Ishikawa (cell line): ENCODE results near the gene PIEZO1.

Source experiments
- CEBPB ChIP-seq: IDR thresholded peaks from 2 replicates; pipeline ENCODE4 v1.6.1; 2012
- CREB1 ChIP-seq: IDR thresholded peaks from 2 replicates; pipeline ENCODE4 v1.6.1; 2012; ENCODE audit warnings: low read depth
- EGR1 ChIP-seq: IDR thresholded peaks from 2 replicates; pipeline ENCODE4 v1.6.1; 2012
- EP300 ChIP-seq: IDR thresholded peaks from 2 replicates; pipeline ENCODE4 v1.6.1; 2012; ENCODE audit warnings: borderline replicate concordance
- FOXM1 ChIP-seq: IDR thresholded peaks from 2 replicates; pipeline ENCODE4 v1.6.1; 2012; ENCODE audit warnings: low read depth, borderline replicate concordance
- NFIC ChIP-seq: IDR thresholded peaks from 2 replicates; pipeline ENCODE4 v1.6.1; 2012
- RAD21 ChIP-seq: IDR thresholded peaks from 2 replicates; pipeline ENCODE4 v1.6.1; 2012; ENCODE audit warnings: low read depth
- TAF1 ChIP-seq: IDR thresholded peaks from 2 replicates; pipeline ENCODE4 v1.6.1; 2012; ENCODE audit warnings: low read depth, mild to moderate bottlenecking
- TCF12 ChIP-seq: IDR thresholded peaks from 2 replicates; pipeline ENCODE4 v1.6.1; 2012; ENCODE audit warnings: low read depth
- TEAD4 ChIP-seq: IDR thresholded peaks from 2 replicates; pipeline ENCODE4 v1.6.1; 2012
- YY1 ChIP-seq: IDR thresholded peaks from 2 replicates; pipeline ENCODE4 v1.6.1; 2012; ENCODE audit warnings: low read depth
- ZBTB7A ChIP-seq: IDR thresholded peaks from 2 replicates; pipeline ENCODE4 v1.6.1; 2012; ENCODE audit warnings: low read depth
- TF ChIP-seq, protein P1 (sequence below): IDR thresholded peaks from 2 replicates; pipeline ENCODE4 v1.6.1; 2012
- TF ChIP-seq, protein P2 (sequence below): IDR thresholded peaks from 2 replicates; pipeline ENCODE4 v1.6.1; 2012; ENCODE audit warnings: low read depth, mild to moderate bottlenecking
- TF ChIP-seq, protein P3 (sequence below): IDR thresholded peaks from 2 replicates; pipeline ENCODE4 v1.6.1; 2012

Gene PIEZO1

DNA sequence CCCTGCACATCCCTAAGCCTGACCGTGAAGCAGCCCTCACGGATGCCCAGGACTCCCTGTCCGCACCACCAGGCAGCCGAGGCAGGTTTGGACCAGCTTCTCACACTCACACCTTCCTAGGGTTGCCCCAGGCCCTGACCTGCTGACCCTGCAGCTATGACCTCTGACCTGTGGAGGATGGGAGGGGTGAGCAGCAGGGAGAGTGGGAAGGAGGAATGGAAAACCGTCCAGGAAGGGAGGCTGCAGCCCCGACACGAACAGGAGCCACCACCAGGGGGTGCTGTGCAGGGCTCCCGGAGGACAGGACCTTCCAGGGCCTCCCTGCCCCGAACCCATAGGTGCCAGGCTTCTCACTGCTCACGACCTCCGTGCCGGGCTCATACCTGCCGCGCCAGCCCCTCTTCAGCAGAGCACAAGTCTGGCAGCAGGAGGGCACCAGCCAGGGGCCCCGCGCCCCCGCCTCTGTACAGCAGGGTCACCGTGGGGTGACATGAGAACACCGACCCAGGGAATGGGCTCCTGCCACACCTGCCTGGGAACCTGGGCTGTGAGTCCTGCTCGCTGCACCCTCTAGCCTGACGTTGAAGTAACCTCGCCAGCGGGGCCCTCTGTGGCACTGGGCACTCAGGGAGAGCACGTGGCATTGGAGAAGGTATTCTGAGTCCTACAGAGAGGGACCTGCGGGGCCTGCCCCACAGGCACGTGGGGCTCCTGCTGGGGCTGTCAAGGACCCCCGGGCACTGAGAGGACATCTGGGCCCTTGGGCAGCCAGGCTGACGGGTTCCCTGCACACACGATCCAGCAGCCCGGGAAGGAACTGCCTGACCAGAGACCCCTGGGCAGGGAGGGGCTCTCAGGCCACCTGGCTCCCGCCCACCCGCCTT is 41.1 kb downstream of the PIEZO1 start:
- TF ChIP-seq, protein P1, sequence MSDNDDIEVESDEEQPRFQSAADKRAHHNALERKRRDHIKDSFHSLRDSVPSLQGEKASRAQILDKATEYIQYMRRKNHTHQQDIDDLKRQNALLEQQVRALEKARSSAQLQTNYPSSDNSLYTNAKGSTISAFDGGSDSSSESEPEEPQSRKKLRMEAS = no peak
- no peak for TF ChIP-seq TAF1
- no peak for TF ChIP-seq EP300
- no peak for TF ChIP-seq CEBPB
- TF ChIP-seq FOXM1 = no peak
- no peak for TF ChIP-seq CREB1
- no peak for TF ChIP-seq TEAD4
- peak; percentile 68 for TF ChIP-seq RAD21
- no peak for TF ChIP-seq YY1

DNA sequence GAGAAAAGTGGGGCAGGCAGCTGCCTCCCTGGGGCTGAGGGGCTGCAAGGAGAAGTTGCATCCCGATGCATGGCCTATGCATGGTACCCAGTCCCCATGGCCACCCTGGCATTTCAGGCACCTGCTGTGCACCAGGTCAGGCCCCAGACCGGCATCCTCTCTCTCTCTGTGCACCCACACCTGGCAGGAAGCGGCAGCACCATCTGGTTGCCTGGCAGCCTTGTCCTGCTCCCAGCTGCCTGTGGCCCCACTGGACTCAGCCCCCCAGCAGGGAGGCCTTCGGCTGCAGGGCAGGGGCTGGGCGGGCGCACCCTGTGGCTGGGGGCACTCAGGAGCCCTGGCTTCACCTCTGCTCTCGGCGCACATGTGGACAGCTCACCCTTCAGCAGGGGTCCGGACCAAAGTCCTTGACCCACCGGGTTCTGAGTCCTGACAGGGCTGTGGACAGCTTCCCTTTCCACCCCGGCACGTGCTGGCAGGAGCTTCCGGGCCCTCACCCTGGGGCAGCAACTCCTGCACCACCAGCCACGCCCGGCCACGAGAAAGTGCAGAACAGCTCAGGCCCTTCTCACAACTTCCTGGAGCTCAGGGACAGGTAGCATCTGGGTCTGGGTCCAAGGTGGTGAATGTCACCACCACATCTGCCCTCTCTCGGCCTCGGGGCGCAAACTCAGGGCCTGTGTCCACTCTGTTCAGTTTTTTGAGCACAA is 42.0 kb downstream of the PIEZO1 start:
- TF ChIP-seq NFIC (no peak), TCF12 (no peak), CEBPB (no peak), EGR1 (no peak), TEAD4 (no peak), CREB1 (no peak)
- TF ChIP-seq, protein P2, sequence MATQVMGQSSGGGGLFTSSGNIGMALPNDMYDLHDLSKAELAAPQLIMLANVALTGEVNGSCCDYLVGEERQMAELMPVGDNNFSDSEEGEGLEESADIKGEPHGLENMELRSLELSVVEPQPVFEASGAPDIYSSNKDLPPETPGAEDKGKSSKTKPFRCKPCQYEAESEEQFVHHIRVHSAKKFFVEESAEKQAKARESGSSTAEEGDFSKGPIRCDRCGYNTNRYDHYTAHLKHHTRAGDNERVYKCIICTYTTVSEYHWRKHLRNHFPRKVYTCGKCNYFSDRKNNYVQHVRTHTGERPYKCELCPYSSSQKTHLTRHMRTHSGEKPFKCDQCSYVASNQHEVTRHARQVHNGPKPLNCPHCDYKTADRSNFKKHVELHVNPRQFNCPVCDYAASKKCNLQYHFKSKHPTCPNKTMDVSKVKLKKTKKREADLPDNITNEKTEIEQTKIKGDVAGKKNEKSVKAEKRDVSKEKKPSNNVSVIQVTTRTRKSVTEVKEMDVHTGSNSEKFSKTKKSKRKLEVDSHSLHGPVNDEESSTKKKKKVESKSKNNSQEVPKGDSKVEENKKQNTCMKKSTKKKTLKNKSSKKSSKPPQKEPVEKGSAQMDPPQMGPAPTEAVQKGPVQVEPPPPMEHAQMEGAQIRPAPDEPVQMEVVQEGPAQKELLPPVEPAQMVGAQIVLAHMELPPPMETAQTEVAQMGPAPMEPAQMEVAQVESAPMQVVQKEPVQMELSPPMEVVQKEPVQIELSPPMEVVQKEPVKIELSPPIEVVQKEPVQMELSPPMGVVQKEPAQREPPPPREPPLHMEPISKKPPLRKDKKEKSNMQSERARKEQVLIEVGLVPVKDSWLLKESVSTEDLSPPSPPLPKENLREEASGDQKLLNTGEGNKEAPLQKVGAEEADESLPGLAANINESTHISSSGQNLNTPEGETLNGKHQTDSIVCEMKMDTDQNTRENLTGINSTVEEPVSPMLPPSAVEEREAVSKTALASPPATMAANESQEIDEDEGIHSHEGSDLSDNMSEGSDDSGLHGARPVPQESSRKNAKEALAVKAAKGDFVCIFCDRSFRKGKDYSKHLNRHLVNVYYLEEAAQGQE = no peak

DNA sequence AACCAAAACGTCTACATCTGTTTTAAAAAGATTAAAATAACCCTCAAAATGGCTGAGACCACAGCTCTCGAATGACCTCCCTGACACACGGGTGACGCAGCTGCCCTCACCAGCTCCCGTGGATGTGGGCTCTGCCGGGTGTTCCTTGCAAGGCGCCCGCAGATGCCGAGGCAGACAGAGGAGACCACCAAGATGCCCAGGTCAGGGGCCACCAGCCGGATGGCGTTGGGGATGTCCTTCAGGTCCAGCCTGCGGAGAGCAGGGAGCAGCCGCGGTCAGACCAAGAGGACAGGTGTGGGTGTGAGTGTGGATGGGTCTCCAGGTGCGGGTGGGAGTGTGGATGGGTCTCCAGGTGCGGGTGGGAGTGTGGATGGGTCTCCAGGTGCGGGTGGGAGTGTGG is 43.7 kb downstream of the PIEZO1 start:
- TF ChIP-seq FOXM1 (no peak), YY1 (no peak), RAD21 (no peak), TEAD4 (no peak), CEBPB (no peak), NFIC (no peak), CREB1 (no peak), EP300 (no peak), EGR1 (no peak), TCF12 (no peak)
- TF ChIP-seq, protein P2 = no peak

DNA sequence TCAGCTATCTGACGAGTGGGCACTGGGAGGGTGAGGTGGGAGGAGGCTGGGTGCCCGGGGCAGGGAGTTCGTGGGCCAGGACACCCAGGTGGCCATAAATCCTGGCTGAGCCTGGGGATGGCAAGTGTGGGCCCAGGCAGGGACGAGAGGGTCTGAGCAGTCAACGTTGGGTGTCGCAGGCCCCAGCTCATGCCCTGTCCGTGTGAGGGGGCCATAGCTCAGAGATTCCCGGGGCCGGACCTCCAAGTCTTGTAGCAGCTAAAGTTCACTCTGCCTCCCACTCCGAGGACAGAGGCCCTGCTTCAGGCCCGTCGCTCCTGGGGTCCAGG is 44.3 kb downstream of the PIEZO1 start:
- TF ChIP-seq FOXM1 = no peak
- no peak for TF ChIP-seq TEAD4
- TF ChIP-seq CREB1 = no peak
- TF ChIP-seq, protein P3, sequence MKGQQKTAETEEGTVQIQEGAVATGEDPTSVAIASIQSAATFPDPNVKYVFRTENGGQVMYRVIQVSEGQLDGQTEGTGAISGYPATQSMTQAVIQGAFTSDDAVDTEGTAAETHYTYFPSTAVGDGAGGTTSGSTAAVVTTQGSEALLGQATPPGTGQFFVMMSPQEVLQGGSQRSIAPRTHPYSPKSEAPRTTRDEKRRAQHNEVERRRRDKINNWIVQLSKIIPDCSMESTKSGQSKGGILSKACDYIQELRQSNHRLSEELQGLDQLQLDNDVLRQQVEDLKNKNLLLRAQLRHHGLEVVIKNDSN = no peak
- no peak for TF ChIP-seq EGR1
- TF ChIP-seq TAF1 = no peak
- no peak for TF ChIP-seq CEBPB
- no peak for TF ChIP-seq NFIC
- no peak for TF ChIP-seq YY1
- TF ChIP-seq TCF12 = no peak
- TF ChIP-seq RAD21 = no peak
- TF ChIP-seq, protein P1 = no peak
- TF ChIP-seq ZBTB7A = no peak

DNA sequence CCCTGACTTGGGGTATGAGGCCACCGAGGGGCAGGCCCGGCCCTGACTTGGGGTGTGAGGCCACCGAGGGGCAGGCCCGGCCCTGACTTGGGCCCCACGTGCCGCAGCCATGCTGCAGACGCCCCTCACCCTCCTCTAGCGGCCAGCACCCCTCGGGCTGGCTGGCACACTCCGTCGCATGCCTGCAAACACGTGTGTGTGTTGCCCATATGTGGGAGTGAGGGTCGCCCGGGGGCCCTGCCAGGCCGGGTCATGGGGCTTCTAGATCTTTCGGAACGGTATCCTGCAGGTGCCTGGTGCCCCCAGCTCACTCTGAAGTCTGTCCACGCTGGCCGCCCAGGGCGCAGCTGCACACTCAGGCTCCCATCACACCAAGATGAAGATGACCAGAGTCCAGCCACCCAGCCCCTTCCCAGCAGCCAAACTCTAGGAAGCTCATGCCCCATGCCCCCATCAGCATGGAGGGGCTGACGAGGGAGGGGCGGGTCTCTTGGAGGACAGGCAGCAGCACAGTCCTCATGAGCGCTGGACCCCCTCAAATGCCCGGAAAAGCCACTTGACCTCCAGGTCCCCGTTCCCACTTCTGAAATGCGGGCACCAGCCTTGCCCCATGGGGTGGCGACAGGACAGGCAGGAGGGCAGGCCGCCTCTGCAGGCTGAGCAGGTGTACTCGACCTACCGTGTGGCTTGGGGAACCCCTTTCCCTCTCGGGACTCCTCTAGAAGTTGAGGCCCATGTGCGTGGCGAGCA is 44.9 kb downstream of the PIEZO1 start:
- TF ChIP-seq ZBTB7A (no peak), YY1 (no peak), EP300 (no peak), TEAD4 (no peak)
